Measurements from ENCODE around the gene PNLIP.

GRCh38 chr10:116613471-116613870 lies 67.7 kb downstream of the PNLIP start:
- TF ChIP-seq CTCF (IDR thresholded peaks at IDR 0.05) (no peak), POLR2A (IDR thresholded peaks at IDR 0.05) (no peak)

Data from esophagus squamous epithelium (tissue), 4 donors.